GM12878 (cell line): Measurements from ENCODE around the gene GPRIN1. TPM values are rescaled to one million over a fixed set of nuclear protein-coding genes. Genes with fewer than 3 reads are reported as not detected.

ENCODE experiments used
- ATAC-seq: fragments of 200-7000 bp; cut with Tn5 transposase; 3 replicates; pipeline ENCODE4 v1.9.1; 2020; ENCODE audit warnings: mild to moderate bottlenecking, moderate library complexity
- BruUV-seq: library from RNA; stranded (reverse); fragments of 400-500 nt; replicated peaks from 2 replicates; lab custom pipeline; 2021; lab: Mats Ljungman, UMichigan
- CTCF ChIA-PET: fragments of 300-600 bp; sonication (Branson Sonifier 250); formaldehyde crosslinking; extraction: SDS; loops from one replicate; lab custom pipeline; 2021; ENCODE audit warnings: inconsistent platforms; lab: Yijun Ruan, JAX
- POLR2A ChIA-PET: fragments of 350-600 bp; formaldehyde crosslinking; extraction: SDS; loops from one replicate; lab custom pipeline; 2021; ENCODE audit warnings: inconsistent platforms; lab: Charles Lee
- RAD21 ChIA-PET: fragments of 300-600 bp; sonication (Branson Sonifier 250); formaldehyde crosslinking; loops from one replicate; lab custom pipeline; 2023; ENCODE audit warnings: antibody characterized with exemption; ENCODE audit not compliant: unreplicated experiment; lab: Charles Lee
- SMC1A ChIA-PET: fragments of 300-600 bp; sonication (Branson Sonifier 250); formaldehyde crosslinking; loops from one replicate; lab custom pipeline; 2023; ENCODE audit not compliant: unreplicated experiment, uncharacterized antibody; lab: Charles Lee
- DNase-seq: peaks from one replicate; pipeline ENCODE4 v3.0.0-alpha.2; 2011; ENCODE audit warnings: low read depth, low spot score
- FAIRE-seq: peaks from 3 replicates; lab custom pipeline; 2011; peaks lifted over from hg19 to GRCh38; lab: Jason Lieb, UNC
- H2AFZ ChIP-seq: 2 replicates; pipeline ENCODE4 v1.6.0; 2011; ENCODE audit warnings: low read depth, low read length, control low read depth; ENCODE audit not compliant: control insufficient read depth
- H3K27ac ChIP-seq: 2 replicates; pipeline ENCODE4 v1.5.1; 2011; ENCODE audit warnings: control low read depth; ENCODE audit not compliant: control insufficient read depth, insufficient read depth
- H3K27me3 ChIP-seq, 2 experiments: replicated peaks in 1 of 2; 2 replicates each; pipeline versions ENCODE4 v1.6.0 to v1.6.1; 2011; ENCODE audit warnings: low read length in 1 of 2; ENCODE audit not compliant: control insufficient read depth in 2 of 2, insufficient read depth in 2 of 2
- H3K36me3 ChIP-seq, 2 experiments: 2 replicates each; pipeline ENCODE4 v1.5.1; 2011; ENCODE audit warnings: low read length in 1 of 2; ENCODE audit not compliant: control insufficient read depth in 2 of 2, insufficient read depth in 2 of 2
- H3K4me1 ChIP-seq: 2 replicates; pipeline ENCODE4 v1.6.1; 2011; ENCODE audit warnings: mild to moderate bottlenecking, low read length, moderate library complexity, mixed read lengths; ENCODE audit not compliant: control insufficient read depth, insufficient read depth
- H3K4me2 ChIP-seq: 2 replicates; pipeline ENCODE4 v1.6.0; 2011; ENCODE audit warnings: control low read depth; ENCODE audit not compliant: control insufficient read depth, insufficient read depth
- H3K4me3 ChIP-seq: fragments of 200-600 bp; sonication (generic); 2 replicates; pipeline ENCODE4 v1.5.1; 2016
- H3K79me2 ChIP-seq: 2 replicates; pipeline ENCODE4 v1.6.0; 2011; ENCODE audit warnings: low read length; ENCODE audit not compliant: control insufficient read depth, insufficient read depth
- H3K9ac ChIP-seq: 2 replicates; pipeline ENCODE4 v1.8.0; 2011; ENCODE audit warnings: low read length, control low read depth, mixed read lengths; ENCODE audit not compliant: control insufficient read depth, insufficient read depth
- H3K9me3 ChIP-seq: replicated peaks from 3 replicates; pipeline ENCODE4 v1.5.1; 2011; ENCODE audit warnings: mild to moderate bottlenecking, low read length; ENCODE audit not compliant: control insufficient read depth, insufficient read depth
- H4K20me1 ChIP-seq: 2 replicates; pipeline ENCODE4 v1.6.0; 2011; ENCODE audit not compliant: control insufficient read depth, insufficient read depth
- ESRRA ChIP-seq: IDR thresholded peaks from 2 replicates; pipeline ENCODE4 v1.6.1; 2012; ENCODE audit warnings: mild to moderate bottlenecking, low read length, improper control_type of control experiment
- SREBF2 ChIP-seq: IDR thresholded peaks from 2 replicates; pipeline ENCODE4 v1.6.1; 2012; ENCODE audit warnings: mild to moderate bottlenecking, low read length
- ZBTB40 ChIP-seq: fragments of 450-650 bp; IDR thresholded peaks from 2 replicates; pipeline ENCODE4 v1.6.1; 2016; ENCODE audit warnings: mild to moderate bottlenecking, moderate library complexity, borderline replicate concordance
- ZZZ3 ChIP-seq: IDR thresholded peaks from 2 replicates; pipeline ENCODE4 v1.6.1; 2011; ENCODE audit warnings: low read depth; ENCODE audit not compliant: control insufficient read depth, insufficient read length
- WGBS: methylation state at CpG from one replicate; pipeline ENCODE4 v1.1.6; 2016; ENCODE audit warnings: low lambda C conversion rate; ENCODE audit not compliant: insufficient replicate concordance, insufficient coverage; ENCODE audit errors: missing lambda C conversion rate; 5-methylcytosine and 5-hydroxymethylcytosine counted together
- in situ Hi-C: fragments of 300-500 bp; cut with MboI; formaldehyde crosslinking; loops from 9 replicates; pipeline ENCODE4 v1.14.3; 2018; ENCODE audit warnings: mixed read lengths
- intact Hi-C: fragments of 100-400 bp; cut with micrococcal nuclease; formaldehyde crosslinking; loops from one replicate; pipeline ENCODE4 v1.14.2; 2022; ENCODE audit not compliant: unreplicated experiment
- polyA plus RNA-seq, 11 experiments: library from polyadenylated mRNA; depleted of rRNA in 4 of 11; unstranded in 6 of 11; stranded (reverse) in 5 of 11; fragments of >200 nt; fragmentation: Nextera tagmentation in 4 of 11; fragmentation: Illumina TruSeq in 1 of 11; extraction: Ambion mirVana in 4 of 11; extraction: Trizol in 1 of 11; gene quantifications; 1 replicate in 1 of 11; 2 replicates in 10 of 11; pipeline versions ENCODE4 v1.2.1 to v1.2.3, GENCODE V29; 2011 to 2016; ENCODE audit warnings: inconsistent platforms in 2 of 11, missing spikeins in 2 of 11, low read depth in 1 of 11
- total RNA-seq, 4 experiments: library from RNA; depleted of rRNA in 3 of 4; stranded (reverse); fragments of >200 nt in 3 of 4; fragmentation: Illumina TruSeq in 1 of 4; extraction: Trizol in 1 of 4; gene quantifications; 2 replicates each; pipeline versions ENCODE4 v1.2.1 to v1.2.3, GENCODE V29; 2013 to 2021

Gene GPRIN1
- total and polyA plus RNA-seq, 10 of the 15 experiments (the other 5 are each of a cell fraction or from before 2014, with no cell fraction given) = 0.52 to 16.3 (median 4.5) TPM

GRCh38 chr5:176612855-176613254 is 2.9 kb upstream of the GPRIN1 start:
- H3K9me3 ChIP-seq = no peaks in the 10 kb centered on the region
- peaks cover 0 to 2% of the 10 kb centered on the region in 2 experiments; a peak in 2 of 4 replicates for H3K27me3 ChIP-seq
- WGBS = 31% methylated on average over 2 of the region's 2 CpGs
- H3K4me3 ChIP-seq = no peak overlapping the region
- no peak overlapping the region for H3K4me2 ChIP-seq
- H3K79me2 ChIP-seq = no peaks in the 10 kb centered on the region; the same call in 1 of the 2 replicates
- H3K36me3 ChIP-seq = no peaks in the 10 kb centered on the region
- no peak overlapping the region for H3K27ac ChIP-seq
- FAIRE-seq = no peak
- peaks cover 12% of the 10 kb centered on the region for H3K4me1 ChIP-seq
- ATAC-seq = no peak
- RAD21 ChIA-PET = no interaction called here
- intact Hi-C loops = no loop called here
- H3K9ac ChIP-seq = no peak overlapping the region
- in situ Hi-C loops = no loop called here
- no peak for DNase-seq
- SMC1A ChIA-PET = no interaction called here
- TF ChIP-seq ZBTB40 (no peak), ZZZ3 (no peak), ESRRA (no peak), SREBF2 (no peak)
- TF ChIP-seq, all 136 proteins: peak for 0
- no peaks in the 10 kb centered on the region for H4K20me1 ChIP-seq
- BruUV-seq = no TSS peak
- ChIA-PET CTCF (no interaction called here), POLR2A (no interaction called here)
- H2AFZ ChIP-seq = no peak overlapping the region
